Measurements from ENCODE around the gene MCTP2. TPM values are rescaled to one million over a fixed set of nuclear protein-coding genes. Genes with fewer than 3 reads are reported as not detected.

MCTP2 gene
- total RNA-seq, 4 donors from 2014 or later, result 24.6 to 78.1 (median 40.3) TPM

GRCh38 chr15:94324835-94325767 is 93.7 kb downstream of the MCTP2 start:
- ATAC-seq (ENCODE audit: low FRiP score), result peak; percentile 45
- DNase-seq (ENCODE audit: low spot score), result no peak
- no peak for TF ChIP-seq CTCF (IDR thresholded peaks at IDR 0.05)

GRCh38 chr15:94327356-94327936 is 96.1 kb downstream of the MCTP2 start:
- peak in 1 of 3 donors; percentile 1 for TF ChIP-seq CTCF (IDR thresholded peaks at IDR 0.05)
- ATAC-seq (ENCODE audit: low FRiP score) (no peak), DNase-seq (ENCODE audit: low spot score) (no peak)

- DNase-seq (ENCODE audit: low spot score) (no peak), ATAC-seq (ENCODE audit: low FRiP score) (no peak)
- TF ChIP-seq CTCF (IDR thresholded peaks at IDR 0.05), result no peak
Observed at GRCh38 chr15:94331731-94332130, 100.4 kb downstream of the MCTP2 start.

GRCh38 chr15:94335616-94336015 is 104.3 kb downstream of the MCTP2 start:
- no peak for TF ChIP-seq CTCF (IDR thresholded peaks at IDR 0.05)
- ATAC-seq (ENCODE audit: low FRiP score), result peak; percentile 25

GRCh38 chr15:94336817-94337467 is 105.6 kb downstream of the MCTP2 start:
- DNase-seq (ENCODE audit: low spot score) (no peak), ATAC-seq (ENCODE audit: low FRiP score) (peak; percentile 4)
- TF ChIP-seq CTCF (IDR thresholded peaks at IDR 0.05), result no peak

More at GRCh38 chr15:94335616-94336015, 104.3 kb downstream of the MCTP2 start:
- no peak for DNase-seq (ENCODE audit: low spot score)

- DNase-seq (ENCODE audit: low spot score) (no peak), ATAC-seq (ENCODE audit: low FRiP score) (no peak)
- no peak for TF ChIP-seq CTCF (IDR thresholded peaks at IDR 0.05)
Observed at GRCh38 chr15:94338243-94338846, 107.0 kb downstream of the MCTP2 start.
